ENCODE measurements around the gene KITLG. TPM values are rescaled to one million over a fixed set of nuclear protein-coding genes. Genes with fewer than 3 reads are reported as not detected.

Gene KITLG
- total RNA-seq, 4 donors from 2014 or later: 10.5 to 44.6 (median 29.1) TPM

DNA sequence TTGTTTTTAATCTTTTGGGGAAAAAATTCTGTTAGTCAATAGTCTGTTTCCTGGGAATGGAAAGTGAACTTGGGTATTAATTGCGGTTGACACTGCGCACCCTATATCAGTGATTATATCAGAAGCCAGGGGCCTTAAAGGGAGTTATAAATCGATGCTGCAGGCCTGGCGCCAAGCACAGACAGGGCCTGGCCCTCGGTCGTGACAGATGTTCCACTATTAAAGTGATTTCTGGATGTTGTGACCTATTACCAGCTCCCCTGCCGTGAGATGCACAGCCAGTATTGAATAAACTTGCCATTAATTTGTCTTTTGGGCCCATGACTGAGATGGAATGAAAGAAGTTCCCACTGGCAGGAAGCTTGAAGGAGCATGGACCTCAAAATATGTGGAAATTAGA, 45.1 kb upstream of the KITLG start:
- Histone ChIP-seq H3K4me1 (peaks cover 0 to 2% (median 0%) of the 10 kb centered on the region in 4 donors), H3K9me3 (no peaks in the 10 kb centered on the region), H3K27ac (no peak overlapping the region), H3K36me3 (no peaks in the 10 kb centered on the region), H3K4me3 (no peak overlapping the region), H3K27me3 (no peaks in the 10 kb centered on the region)
- DNase-seq: no peak
- in situ Hi-C loops (cut with MboI; ENCODE audit: low pct_ligation_motif_present in 1 of 4, low pct_unique_long_range_greater_than_20kb in 1 of 4, low sequenced_read_pairs in 3 of 4) (no loop called here), intact Hi-C loops (cut with DNase I; ENCODE audit: low total_unique reads) (no loop called here)
- TF ChIP-seq, protein P1, sequence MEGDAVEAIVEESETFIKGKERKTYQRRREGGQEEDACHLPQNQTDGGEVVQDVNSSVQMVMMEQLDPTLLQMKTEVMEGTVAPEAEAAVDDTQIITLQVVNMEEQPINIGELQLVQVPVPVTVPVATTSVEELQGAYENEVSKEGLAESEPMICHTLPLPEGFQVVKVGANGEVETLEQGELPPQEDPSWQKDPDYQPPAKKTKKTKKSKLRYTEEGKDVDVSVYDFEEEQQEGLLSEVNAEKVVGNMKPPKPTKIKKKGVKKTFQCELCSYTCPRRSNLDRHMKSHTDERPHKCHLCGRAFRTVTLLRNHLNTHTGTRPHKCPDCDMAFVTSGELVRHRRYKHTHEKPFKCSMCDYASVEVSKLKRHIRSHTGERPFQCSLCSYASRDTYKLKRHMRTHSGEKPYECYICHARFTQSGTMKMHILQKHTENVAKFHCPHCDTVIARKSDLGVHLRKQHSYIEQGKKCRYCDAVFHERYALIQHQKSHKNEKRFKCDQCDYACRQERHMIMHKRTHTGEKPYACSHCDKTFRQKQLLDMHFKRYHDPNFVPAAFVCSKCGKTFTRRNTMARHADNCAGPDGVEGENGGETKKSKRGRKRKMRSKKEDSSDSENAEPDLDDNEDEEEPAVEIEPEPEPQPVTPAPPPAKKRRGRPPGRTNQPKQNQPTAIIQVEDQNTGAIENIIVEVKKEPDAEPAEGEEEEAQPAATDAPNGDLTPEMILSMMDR (IDR thresholded peaks at IDR 0.05): no peak
- TF ChIP-seq POLR2A (IDR thresholded peaks at IDR 0.05) (no peak), EP300 (IDR thresholded peaks at IDR 0.05; ENCODE audit: low read depth) (no peak), POLR2AphosphoS5 (IDR thresholded peaks at IDR 0.05) (no peak)
- WGBS, 2 donors (ENCODE audit: low coverage in 1 of 2): 64 to 78% methylated on average over 5 to 7 of the region's 7 CpGs

DNA sequence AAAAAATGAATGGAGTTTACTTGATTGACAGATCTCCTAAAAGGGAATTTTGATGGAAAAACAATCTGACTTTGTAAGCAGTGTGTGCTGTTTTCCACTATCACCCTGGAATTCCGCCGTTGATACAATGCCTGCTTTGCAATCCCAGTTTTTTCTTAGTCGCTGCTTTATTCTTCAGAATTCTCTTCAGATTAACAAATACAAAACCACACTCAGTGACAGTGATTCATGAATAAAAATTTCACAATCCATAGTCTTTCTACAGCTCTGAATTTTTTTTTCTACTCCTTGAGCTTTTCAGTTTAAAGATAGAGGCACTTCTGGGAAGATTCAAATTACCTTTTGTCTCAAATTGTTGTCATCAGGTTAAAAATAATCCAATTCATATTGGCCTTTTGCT, 44.6 kb upstream of the KITLG start:
- Histone ChIP-seq H3K4me1 (no peaks in the 10 kb centered on the region), H3K4me3 (no peak overlapping the region), H3K36me3 (no peaks in the 10 kb centered on the region), H3K27me3 (no peaks in the 10 kb centered on the region), H3K27ac (no peak overlapping the region), H3K9me3 (no peaks in the 10 kb centered on the region)
- in situ Hi-C loops (cut with MboI; ENCODE audit: low pct_ligation_motif_present in 1 of 4, low pct_unique_long_range_greater_than_20kb in 1 of 4, low sequenced_read_pairs in 3 of 4) (no loop called here), intact Hi-C loops (cut with DNase I; ENCODE audit: low total_unique reads) (no loop called here)
- no peak for DNase-seq
- 70 to 73% methylated on average over 3 of the region's 3 CpGs for WGBS, 2 donors (ENCODE audit: low coverage in 1 of 2)
- TF ChIP-seq EP300 (IDR thresholded peaks at IDR 0.05; ENCODE audit: low read depth) (no peak), POLR2AphosphoS5 (IDR thresholded peaks at IDR 0.05) (no peak), POLR2A (IDR thresholded peaks at IDR 0.05) (no peak)
- TF ChIP-seq, protein P1 (IDR thresholded peaks at IDR 0.05): no peak

DNA sequence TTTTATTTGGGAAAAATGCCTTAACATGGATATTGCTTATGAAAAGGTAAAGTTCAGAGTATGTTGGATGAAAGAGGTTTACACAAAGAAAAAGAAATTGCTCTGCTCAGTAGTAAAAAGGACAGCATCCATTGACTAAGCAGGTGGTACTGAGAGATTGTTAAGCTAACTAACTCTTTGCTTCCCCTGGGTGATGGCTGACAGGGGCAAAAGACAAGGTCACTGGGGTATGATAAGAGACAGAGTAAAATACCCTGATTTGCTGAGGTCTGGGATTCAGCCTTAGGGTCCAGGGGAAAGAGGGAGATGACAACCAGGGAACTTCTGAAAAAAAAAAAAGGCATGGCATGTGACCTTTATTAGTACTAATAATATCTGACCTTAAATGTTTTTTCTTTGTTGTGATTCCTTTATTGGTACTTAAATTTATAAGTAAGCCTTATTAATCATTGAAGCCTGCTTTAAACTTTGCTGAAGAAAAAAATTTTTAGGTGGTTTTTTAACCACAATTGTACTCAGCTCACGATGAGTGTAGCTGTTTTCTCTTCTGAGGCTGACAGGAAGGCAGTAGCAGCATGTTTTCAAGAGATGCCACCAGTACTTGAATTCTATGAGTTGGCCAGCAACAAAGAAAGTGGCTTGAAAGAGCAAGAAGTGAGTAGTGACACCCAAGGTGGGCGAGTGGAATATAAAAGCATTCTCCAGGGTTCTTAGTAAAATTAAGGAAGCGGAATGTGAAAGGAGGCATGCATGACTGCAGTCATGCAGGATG, 43.7 kb upstream of the KITLG start:
- Histone ChIP-seq H3K36me3 (no peaks in the 10 kb centered on the region), H3K27me3 (no peaks in the 10 kb centered on the region), H3K4me3 (no peak overlapping the region), H3K4me1 (no peaks in the 10 kb centered on the region), H3K9me3 (no peaks in the 10 kb centered on the region), H3K27ac (no peak overlapping the region)
- 78 to 82% methylated on average over 2 to 3 of the region's 3 CpGs for WGBS, 2 donors (ENCODE audit: low coverage in 1 of 2)
- no peak for DNase-seq
- intact Hi-C loops (cut with DNase I; ENCODE audit: low total_unique reads) (no loop called here), in situ Hi-C loops (cut with MboI; ENCODE audit: low pct_ligation_motif_present in 1 of 4, low pct_unique_long_range_greater_than_20kb in 1 of 4, low sequenced_read_pairs in 3 of 4) (no loop called here)
- TF ChIP-seq POLR2AphosphoS5 (IDR thresholded peaks at IDR 0.05) (no peak), POLR2A (IDR thresholded peaks at IDR 0.05) (no peak), EP300 (IDR thresholded peaks at IDR 0.05; ENCODE audit: low read depth) (no peak)
- TF ChIP-seq, protein P1 (IDR thresholded peaks at IDR 0.05): no peak

GRCh38 chr12:88617352-88617751, 37.1 kb upstream of the KITLG start:
- in situ Hi-C loops (cut with MboI; ENCODE audit: low pct_ligation_motif_present in 1 of 4, low pct_unique_long_range_greater_than_20kb in 1 of 4, low sequenced_read_pairs in 3 of 4): no loop called here
- no peak for DNase-seq

More at GRCh38 chr12:88617352-88617751, 37.1 kb upstream of the KITLG start:
- H3K27me3 ChIP-seq: no peaks in the 10 kb centered on the region
- H3K9me3 ChIP-seq: no peaks in the 10 kb centered on the region
- no peaks in the 10 kb centered on the region for H3K36me3 ChIP-seq
- H3K27ac ChIP-seq: no peak overlapping the region
- 60 to 67% methylated on average over 1 of the region's 1 CpG for WGBS, 2 donors (ENCODE audit: low coverage in 1 of 2)
- no peaks in the 10 kb centered on the region for H3K4me1 ChIP-seq
- TF ChIP-seq, protein P1 (IDR thresholded peaks at IDR 0.05): no peak
- no peak for TF ChIP-seq POLR2AphosphoS5 (IDR thresholded peaks at IDR 0.05)
- TF ChIP-seq POLR2A (IDR thresholded peaks at IDR 0.05): no peak
- no peak for TF ChIP-seq EP300 (IDR thresholded peaks at IDR 0.05; ENCODE audit: low read depth)
- intact Hi-C loops (cut with DNase I; ENCODE audit: low total_unique reads): no loop called here
- H3K4me3 ChIP-seq: no peak overlapping the region
